AG09319 (cell line): ENCODE data around the gene ZNF454.

ENCODE experiments used
- DNase-seq: peaks from one replicate; pipeline ENCODE4 v3.0.0-alpha.2; 2010; ENCODE audit warnings: low read depth; ENCODE audit errors: extremely low read depth
- CTCF ChIP-seq: IDR thresholded peaks from 2 replicates; pipeline ENCODE4 v1.5.1; 2011; ENCODE audit warnings: low read depth, mild to moderate bottlenecking, inconsistent platforms, low read length, moderate library complexity

ZNF454 gene

GRCh38 chr5:178988436-178989220, 47.6 kb downstream of the ZNF454 start:
- no peak for TF ChIP-seq CTCF
- no peak for DNase-seq

GRCh38 chr5:178989311-178989710, 48.3 kb downstream of the ZNF454 start:
- no peak for DNase-seq
- TF ChIP-seq CTCF: no peak

GRCh38 chr5:178990491-178990890, 49.5 kb downstream of the ZNF454 start:
- DNase-seq: no peak
- no peak for TF ChIP-seq CTCF

- DNase-seq: no peak
- no peak for TF ChIP-seq CTCF
Observed at GRCh38 chr5:178991190-178992145, 50.5 kb downstream of the ZNF454 start.

- no peak for DNase-seq
- TF ChIP-seq CTCF: no peak
Observed at GRCh38 chr5:178992291-178992895, 51.4 kb downstream of the ZNF454 start.

- DNase-seq: no peak
- TF ChIP-seq CTCF: no peak
Observed at GRCh38 chr5:178993236-178993765, 52.3 kb downstream of the ZNF454 start.
